ENCODE data around the gene SOX1. TPM values are rescaled to one million over a fixed set of nuclear protein-coding genes. Genes with fewer than 3 reads are reported as not detected.

SOX1 gene
- total RNA-seq, 6 donors from 2014 or later = not detected

DNA sequence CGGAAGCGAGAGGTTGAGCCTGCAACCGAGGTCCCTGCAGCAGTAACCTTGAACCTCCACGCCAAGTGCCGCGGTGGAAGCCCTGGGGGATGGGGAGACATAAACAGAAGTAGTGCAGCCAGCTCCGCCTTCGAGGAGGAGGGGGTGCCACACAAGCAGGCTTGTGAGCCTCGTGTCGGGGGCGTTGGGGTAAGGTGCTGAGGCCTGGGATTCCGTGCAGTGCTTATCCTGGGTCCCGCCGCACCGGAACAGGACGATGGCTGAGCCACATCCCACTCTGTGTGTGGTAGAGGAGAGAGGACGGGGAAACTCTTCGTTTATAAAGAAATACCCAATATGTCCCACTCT lies 51.0 kb downstream of the SOX1 start:
- ATAC-seq (ENCODE audit: low FRiP score in 2 of 2) (no peak), DNase-seq (no peak)
- TF ChIP-seq POLR2A (IDR thresholded peaks at IDR 0.05) (no peak), EP300 (IDR thresholded peaks at IDR 0.05) (no peak), POLR2AphosphoS5 (IDR thresholded peaks at IDR 0.05) (no peak)
- H3K9me3 ChIP-seq = no peaks in the 10 kb centered on the region
- no peak overlapping the region for H3K27ac ChIP-seq
- H3K36me3 ChIP-seq = no peaks in the 10 kb centered on the region
- no peak overlapping the region for H3K4me3 ChIP-seq
- 68 to 72% methylated on average over 13 to 16 of the region's 18 CpGs for WGBS, 2 donors
- H3K4me1 ChIP-seq = no peaks in the 10 kb centered on the region
- H3K27me3 ChIP-seq = no peaks in the 10 kb centered on the region

DNA sequence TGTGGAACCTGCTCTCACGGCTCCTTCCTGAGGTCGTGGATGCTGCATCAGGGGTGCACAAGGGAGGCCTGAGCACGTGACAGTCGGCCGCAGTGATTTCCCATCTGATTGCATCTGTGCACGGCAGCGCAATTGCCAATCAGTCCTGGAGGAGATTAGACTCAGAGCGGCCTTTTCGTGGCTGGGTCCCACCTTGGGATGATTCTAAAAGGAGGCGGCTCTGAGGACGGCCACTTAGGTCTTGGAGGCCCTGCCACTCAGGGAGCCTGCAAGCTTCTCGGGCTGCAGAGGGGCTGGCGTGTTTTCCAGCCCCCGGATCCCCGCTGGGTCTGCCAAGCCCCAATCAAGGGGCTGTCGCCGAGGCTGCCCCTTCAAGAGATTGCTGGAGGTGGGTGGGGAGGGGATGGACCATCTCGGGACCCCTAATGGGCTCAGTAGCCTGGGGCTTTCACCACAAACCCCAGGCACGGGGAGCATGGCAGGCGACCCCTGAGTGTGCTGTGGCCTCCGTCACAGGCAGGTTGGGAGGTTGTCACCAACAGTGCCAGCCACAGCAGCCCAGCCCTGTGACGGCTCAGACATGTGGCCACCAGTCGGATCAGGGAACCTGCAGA lies 51.6 kb downstream of the SOX1 start:
- ATAC-seq (ENCODE audit: low FRiP score in 2 of 2) (no peak), DNase-seq (no peak)
- H3K4me3 ChIP-seq = no peak overlapping the region
- 71 to 72% methylated on average over 9 to 23 of the region's 23 CpGs for WGBS, 2 donors
- H3K9me3 ChIP-seq = no peaks in the 10 kb centered on the region
- H3K27me3 ChIP-seq = no peaks in the 10 kb centered on the region
- no peaks in the 10 kb centered on the region for H3K4me1 ChIP-seq
- TF ChIP-seq EP300 (IDR thresholded peaks at IDR 0.05) (no peak), POLR2AphosphoS5 (IDR thresholded peaks at IDR 0.05) (no peak), POLR2A (IDR thresholded peaks at IDR 0.05) (no peak)
- TF ChIP-seq, protein P1, sequence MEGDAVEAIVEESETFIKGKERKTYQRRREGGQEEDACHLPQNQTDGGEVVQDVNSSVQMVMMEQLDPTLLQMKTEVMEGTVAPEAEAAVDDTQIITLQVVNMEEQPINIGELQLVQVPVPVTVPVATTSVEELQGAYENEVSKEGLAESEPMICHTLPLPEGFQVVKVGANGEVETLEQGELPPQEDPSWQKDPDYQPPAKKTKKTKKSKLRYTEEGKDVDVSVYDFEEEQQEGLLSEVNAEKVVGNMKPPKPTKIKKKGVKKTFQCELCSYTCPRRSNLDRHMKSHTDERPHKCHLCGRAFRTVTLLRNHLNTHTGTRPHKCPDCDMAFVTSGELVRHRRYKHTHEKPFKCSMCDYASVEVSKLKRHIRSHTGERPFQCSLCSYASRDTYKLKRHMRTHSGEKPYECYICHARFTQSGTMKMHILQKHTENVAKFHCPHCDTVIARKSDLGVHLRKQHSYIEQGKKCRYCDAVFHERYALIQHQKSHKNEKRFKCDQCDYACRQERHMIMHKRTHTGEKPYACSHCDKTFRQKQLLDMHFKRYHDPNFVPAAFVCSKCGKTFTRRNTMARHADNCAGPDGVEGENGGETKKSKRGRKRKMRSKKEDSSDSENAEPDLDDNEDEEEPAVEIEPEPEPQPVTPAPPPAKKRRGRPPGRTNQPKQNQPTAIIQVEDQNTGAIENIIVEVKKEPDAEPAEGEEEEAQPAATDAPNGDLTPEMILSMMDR (IDR thresholded peaks at IDR 0.05) = no peak
- no peaks in the 10 kb centered on the region for H3K36me3 ChIP-seq
- H3K27ac ChIP-seq = no peak overlapping the region

DNA sequence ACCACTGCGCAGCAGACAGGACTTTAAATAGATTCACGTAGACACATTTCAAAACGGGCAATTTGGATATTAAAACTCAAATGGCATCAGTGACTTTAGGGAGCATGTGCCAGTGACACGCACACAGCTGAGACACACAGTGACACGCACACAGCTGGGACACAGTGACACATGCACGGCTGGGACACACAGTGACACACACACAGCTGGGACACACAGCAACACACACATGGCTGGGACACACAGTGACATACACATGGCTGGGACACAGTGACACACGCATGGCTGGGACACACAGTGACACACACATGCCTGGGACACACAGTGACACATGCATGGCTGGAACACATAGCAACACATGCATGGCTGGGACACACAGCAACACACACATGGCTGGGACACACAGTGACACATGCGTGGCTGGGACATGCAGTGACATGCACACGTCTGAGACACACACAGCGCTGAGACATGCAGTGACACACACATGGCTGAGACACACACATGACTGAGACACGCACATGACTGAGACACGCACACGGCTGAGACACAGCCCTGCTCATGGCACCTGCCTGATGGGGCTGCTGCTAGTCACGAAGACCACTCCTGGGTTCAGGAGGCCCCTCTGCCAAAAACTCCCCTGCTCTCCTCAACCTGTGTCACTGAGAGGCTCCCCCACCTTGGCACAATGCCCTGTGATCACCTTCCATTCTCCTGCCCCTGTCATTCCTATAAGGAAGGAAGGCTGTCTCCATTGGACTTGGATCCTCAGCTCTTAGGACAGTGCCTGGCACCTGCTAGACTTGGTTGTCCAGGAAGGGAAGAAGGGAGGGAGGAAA lies 52.5 kb downstream of the SOX1 start:
- Histone ChIP-seq H3K9me3 (no peaks in the 10 kb centered on the region), H3K4me1 (no peaks in the 10 kb centered on the region), H3K27me3 (no peaks in the 10 kb centered on the region), H3K27ac (no peak overlapping the region), H3K36me3 (no peaks in the 10 kb centered on the region), H3K4me3 (no peak overlapping the region)
- 88 to 90% methylated on average over 13 to 14 of the region's 14 CpGs for WGBS, 2 donors
- no peak for DNase-seq
- ATAC-seq (ENCODE audit: low FRiP score in 2 of 2) = no peak
- TF ChIP-seq POLR2A (IDR thresholded peaks at IDR 0.05) = no peak
- TF ChIP-seq, protein P1 (IDR thresholded peaks at IDR 0.05) = no peak
- no peak for TF ChIP-seq EP300 (IDR thresholded peaks at IDR 0.05)
- TF ChIP-seq POLR2AphosphoS5 (IDR thresholded peaks at IDR 0.05) = no peak

DNA sequence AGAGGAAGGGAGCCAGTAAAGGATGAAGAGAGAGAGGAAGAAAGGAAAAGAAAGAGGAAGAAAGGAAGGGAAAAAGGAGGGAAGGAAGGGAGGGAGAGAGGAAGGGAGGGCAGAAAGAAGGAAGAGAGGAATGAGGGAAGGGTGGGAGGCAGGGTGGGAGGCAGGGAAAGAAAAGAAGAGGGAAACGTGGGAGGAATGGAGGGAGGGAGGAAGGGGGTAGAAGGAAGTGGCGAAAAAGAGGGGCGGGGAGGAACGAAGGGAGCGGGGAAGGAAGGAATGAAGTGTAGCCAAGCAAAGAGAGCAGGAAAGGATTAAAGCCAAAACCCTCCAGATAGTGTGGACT lies 53.1 kb downstream of the SOX1 start:
- WGBS, 2 donors = 31 to 51% methylated on average over 5 of the region's 5 CpGs

More for the DNA sequence above, 53.1 kb downstream of the SOX1 start:
- Histone ChIP-seq H3K27ac (no peak overlapping the region), H3K4me1 (no peaks in the 10 kb centered on the region), H3K36me3 (no peaks in the 10 kb centered on the region), H3K9me3 (no peaks in the 10 kb centered on the region), H3K27me3 (no peaks in the 10 kb centered on the region), H3K4me3 (no peak overlapping the region)
- TF ChIP-seq EP300 (IDR thresholded peaks at IDR 0.05) (no peak), POLR2AphosphoS5 (IDR thresholded peaks at IDR 0.05) (no peak), POLR2A (IDR thresholded peaks at IDR 0.05) (no peak)
- TF ChIP-seq, protein P1 (IDR thresholded peaks at IDR 0.05) = no peak
- ATAC-seq (ENCODE audit: low FRiP score in 2 of 2) = no peak
- no peak for DNase-seq

Small RNA genes within 50 kb of the gene (small RNA-seq; reads per million reads assigned to genes)
- gene RF00287 = 0 to 0.07 (median 0) reads per million in 4 donors
